GM12872 (cell line): Measurements from ENCODE around the gene AMY1B.
"Not testable (repeated sequence)": the region's sequence is repeated elsewhere in the genome, so short reads cannot be mapped to it uniquely, and the experiment has no call there.

Experiments
- CTCF ChIP-seq: IDR thresholded peaks from 3 replicates; pipeline ENCODE4 v1.5.1; 2011; ENCODE audit warnings: low read depth, mild to moderate bottlenecking, low read length, moderate library complexity; ENCODE audit not compliant: insufficient read depth

The AMY1B gene

GRCh38 chr1:103696110-103696509, at the start of gene AMY1B:
Gene AMY1B (minus strand): TSS chr1:103696210. CDS start chr1:103695639, 571 bp downstream.
- not testable (repeated sequence) for TF ChIP-seq CTCF

- TF ChIP-seq CTCF: not testable (repeated sequence)
These were observed 40.5 kb downstream of the AMY1B start, which contains the start of gene AMY1A for GRCh38 chr1:103655460-103655859. Gene AMY1A (plus strand): TSS chr1:103655760. CDS start chr1:103656331, 571 bp downstream.
